Bronchial epithelial cell (primary cell): Measurements from ENCODE around the gene EIPR1. TPM values are rescaled to one million over a fixed set of nuclear protein-coding genes. Genes with fewer than 3 reads are reported as not detected.

Experiments used
- DNase-seq: peaks from one replicate; pipeline ENCODE4 v3.0.0-alpha.2; 2010; ENCODE audit warnings: low read depth
- FAIRE-seq: peaks from 2 replicates; lab custom pipeline; 2011; peaks lifted over from hg19 to GRCh38; lab: Jason Lieb, UNC
- H3K27me3 ChIP-seq: 2 replicates; pipeline ENCODE4 v1.5.1; 2011; ENCODE audit warnings: low read length; ENCODE audit not compliant: control insufficient read depth, insufficient read depth
- H3K36me3 ChIP-seq: 2 replicates; pipeline ENCODE4 v1.5.1; 2011; ENCODE audit warnings: low read length; ENCODE audit not compliant: control insufficient read depth, insufficient read depth
- H3K4me3 ChIP-seq: 2 replicates; pipeline ENCODE4 v1.5.1; 2011; ENCODE audit warnings: mild to moderate bottlenecking, low read depth, low read length, control low read depth
- CTCF ChIP-seq: IDR thresholded peaks from 2 replicates; pipeline ENCODE4 v1.5.1; 2011; ENCODE audit warnings: mild to moderate bottlenecking, moderate library complexity, low read length, control low read depth, inconsistent platforms; ENCODE audit not compliant: insufficient read depth, severe bottlenecking
- total RNA-seq: library from RNA; depleted of rRNA; stranded (reverse); fragments of >200 nt; gene quantifications from 2 replicates; pipeline ENCODE4 v1.2.1, GENCODE V29; 2014

The EIPR1 gene
- total RNA-seq, 1 donor from 2014 or later = 44.5 TPM

- no peak for FAIRE-seq
- DNase-seq = no peak
- Histone ChIP-seq H3K4me3 (no peak overlapping the region), H3K36me3 (peaks cover 9% of the 10 kb centered on the region), H3K27me3 (no peaks in the 10 kb centered on the region)
- TF ChIP-seq CTCF = no peak
These were observed 183.9 kb downstream of the EIPR1 start for GRCh38 chr2:3193443-3194330.

DNA sequence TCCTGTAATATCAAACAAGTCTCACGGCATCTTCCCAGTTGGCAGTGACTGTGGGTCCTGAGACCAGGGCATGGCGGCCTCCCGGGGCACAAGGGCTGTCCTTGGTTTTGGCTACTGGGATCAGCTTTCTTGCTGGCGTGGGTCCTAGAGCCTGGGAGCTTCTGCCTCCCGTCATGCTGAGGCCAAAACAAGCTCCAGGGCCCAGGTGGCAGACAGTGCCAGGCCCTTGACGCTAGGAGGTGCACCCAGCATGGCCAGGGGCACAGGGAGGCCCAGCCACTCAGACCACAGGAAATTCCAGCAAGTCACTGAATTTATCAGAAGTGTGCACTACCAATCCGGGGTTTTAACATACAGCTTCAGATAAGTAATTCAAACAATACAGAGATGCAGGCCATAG, 184.7 kb downstream of the EIPR1 start:
- no peak for DNase-seq
- peaks cover 9% of the 10 kb centered on the region for H3K36me3 ChIP-seq
- no peak overlapping the region for H3K4me3 ChIP-seq
- H3K27me3 ChIP-seq = no peaks in the 10 kb centered on the region
- FAIRE-seq = no peak
- no peak for TF ChIP-seq CTCF

DNA sequence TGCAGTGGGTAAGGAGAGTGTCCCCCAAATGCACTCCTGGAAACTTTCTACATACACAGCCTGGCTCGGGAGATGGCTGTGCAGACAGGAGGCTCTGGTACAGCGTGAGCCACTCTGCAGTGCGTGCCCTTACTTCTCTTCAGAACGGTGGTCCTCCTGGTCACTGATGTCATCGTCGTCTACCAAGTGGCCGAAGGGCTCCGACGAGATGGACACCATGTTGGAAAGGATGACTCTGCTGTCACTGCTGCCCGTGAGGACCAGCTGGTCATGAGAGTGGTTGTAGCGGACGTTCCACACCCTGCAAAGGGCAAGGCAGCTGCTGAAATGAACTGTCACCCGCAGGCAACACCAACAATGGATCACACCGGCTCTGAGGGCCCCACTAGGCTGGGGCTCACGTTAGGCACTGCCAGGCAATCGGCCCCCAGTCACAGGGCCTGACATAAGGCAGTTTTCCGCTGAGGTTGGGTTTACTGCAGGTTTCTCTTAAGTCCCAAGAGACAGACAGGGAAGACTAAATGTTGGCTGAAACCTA, 185.3 kb downstream of the EIPR1 start:
- Histone ChIP-seq H3K27me3 (no peaks in the 10 kb centered on the region), H3K4me3 (no peak overlapping the region), H3K36me3 (peaks cover 9% of the 10 kb centered on the region)
- peak; percentile 58 for FAIRE-seq
- TF ChIP-seq CTCF = no peak
- no peak for DNase-seq

- no peak for TF ChIP-seq CTCF
- Histone ChIP-seq H3K27me3 (no peaks in the 10 kb centered on the region), H3K36me3 (peaks cover 7% of the 10 kb centered on the region), H3K4me3 (no peak overlapping the region)
- no peak for DNase-seq
- FAIRE-seq = no peak
These were observed 187.7 kb downstream of the EIPR1 start for GRCh38 chr2:3189961-3190360.

DNA sequence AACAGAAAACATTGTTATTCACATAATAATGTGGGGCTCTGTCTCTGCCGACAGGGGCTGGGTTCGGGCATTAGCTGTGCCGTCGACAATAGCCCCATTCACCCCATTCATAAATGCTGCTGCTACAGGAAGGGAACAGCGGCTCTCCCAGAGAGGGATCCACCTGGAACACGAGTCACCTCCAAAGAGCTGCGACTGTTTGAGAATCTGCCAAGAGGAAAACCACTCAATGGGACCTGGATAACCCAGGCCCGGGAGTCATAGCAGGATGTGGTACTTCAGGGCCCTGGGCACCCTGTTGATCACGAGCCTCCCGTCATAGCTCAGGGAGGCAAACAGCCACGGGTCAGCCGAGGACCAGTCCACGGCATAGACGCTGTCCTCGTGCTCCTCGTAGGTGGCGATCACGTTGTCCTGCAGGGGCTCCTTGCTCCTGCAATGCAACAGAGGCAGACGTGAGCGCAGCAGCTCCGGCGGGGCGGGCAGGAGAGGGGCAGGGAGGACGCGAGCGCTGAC, 188.5 kb downstream of the EIPR1 start:
- TF ChIP-seq CTCF = no peak
- peaks cover 7% of the 10 kb centered on the region for H3K36me3 ChIP-seq
- DNase-seq (peak; percentile 7), FAIRE-seq (no peak)
- H3K4me3 ChIP-seq = no peak overlapping the region
- H3K27me3 ChIP-seq = no peaks in the 10 kb centered on the region
